ENCODE results near the gene AFF3. TPM values are rescaled to one million over a fixed set of nuclear protein-coding genes. Genes with fewer than 3 reads are reported as not detected.
"Not testable (repeated sequence)": the region's sequence is repeated elsewhere in the genome, so short reads cannot be mapped to it uniquely, and the experiment has no call there.

AFF3 gene
- total and polyA plus RNA-seq, 9 donors = 2.4 to 7.2 (median 3.7) TPM

- Histone ChIP-seq H3K36me3 (ENCODE audit: control insufficient read depth, insufficient read depth, low read length) (no peaks in the 10 kb centered on the region), H3K27ac (ENCODE audit: low read length) (no peak overlapping the region), H3K9me3 (replicated peaks; ENCODE audit: control insufficient read depth, low read depth, low read length) (no peaks in the 10 kb centered on the region), H3K4me3 (ENCODE audit: low read length) (no peak overlapping the region), H3K27me3 (ENCODE audit: control insufficient read depth, insufficient read depth, low read length) (no peaks in the 10 kb centered on the region), H3K4me1 (ENCODE audit: control insufficient read depth, insufficient read depth, low read length) (peaks cover 8% of the 10 kb centered on the region)
- DNase-seq = no peak
- WGBS (ENCODE audit: insufficient coverage) = 67% methylated on average over 1 of the region's 3 CpGs
Measured at GRCh38 chr2:100178864-100179263, 36.5 kb upstream of the AFF3 start.

- Histone ChIP-seq H3K27me3 (ENCODE audit: control insufficient read depth, insufficient read depth, low read length) (no peaks in the 10 kb centered on the region), H3K9me3 (replicated peaks; ENCODE audit: control insufficient read depth, low read depth, low read length) (no peaks in the 10 kb centered on the region), H3K27ac (ENCODE audit: low read length) (no peak overlapping the region), H3K4me1 (ENCODE audit: control insufficient read depth, insufficient read depth, low read length) (peaks cover 8% of the 10 kb centered on the region), H3K4me3 (ENCODE audit: low read length) (no peak overlapping the region), H3K36me3 (ENCODE audit: control insufficient read depth, insufficient read depth, low read length) (no peaks in the 10 kb centered on the region)
- WGBS (ENCODE audit: insufficient coverage) = 59% methylated on average over 3 of the region's 8 CpGs
- peak; percentile 22 for DNase-seq
Measured at GRCh38 chr2:100178085-100178788, 35.8 kb upstream of the AFF3 start.

GRCh38 chr2:100176925-100177324, 34.5 kb upstream of the AFF3 start:
- Histone ChIP-seq H3K4me3 (ENCODE audit: low read length) (no peak overlapping the region), H3K27ac (ENCODE audit: low read length) (no peak overlapping the region), H3K4me1 (ENCODE audit: control insufficient read depth, insufficient read depth, low read length) (peaks cover 2% of the 10 kb centered on the region), H3K36me3 (ENCODE audit: control insufficient read depth, insufficient read depth, low read length) (no peaks in the 10 kb centered on the region), H3K27me3 (ENCODE audit: control insufficient read depth, insufficient read depth, low read length) (no peaks in the 10 kb centered on the region), H3K9me3 (replicated peaks; ENCODE audit: control insufficient read depth, low read depth, low read length) (no peaks in the 10 kb centered on the region)
- no peak for DNase-seq
- WGBS (ENCODE audit: insufficient coverage) = 100% methylated on average over 3 of the region's 4 CpGs

DNA sequence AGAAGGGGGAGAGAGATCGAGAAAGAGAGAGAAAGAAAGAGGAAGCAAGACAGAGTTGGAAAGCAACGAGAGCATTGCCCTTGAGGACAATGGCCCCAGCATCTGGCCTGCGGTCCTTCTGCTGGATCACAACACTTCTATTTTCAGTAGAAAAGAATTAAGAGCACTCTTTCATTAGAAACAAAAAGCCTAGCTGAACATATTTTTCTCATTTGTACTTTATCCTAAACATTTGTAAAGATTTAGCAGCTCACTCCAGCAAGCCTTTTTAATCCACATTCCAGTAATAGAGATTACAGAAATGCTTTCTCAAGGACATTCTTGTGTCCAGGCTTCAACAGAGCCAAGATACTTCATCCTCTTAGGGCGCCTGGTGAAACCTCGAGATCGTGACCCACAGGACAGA, 31.6 kb upstream of the AFF3 start:
- peak; percentile 73 for DNase-seq
- no peaks in the 10 kb centered on the region for H3K9me3 ChIP-seq (replicated peaks; ENCODE audit: control insufficient read depth, low read depth, low read length)
- no peaks in the 10 kb centered on the region for H3K36me3 ChIP-seq (ENCODE audit: control insufficient read depth, insufficient read depth, low read length)
- H3K27ac ChIP-seq (ENCODE audit: low read length) = no peak overlapping the region
- H3K4me1 ChIP-seq (ENCODE audit: control insufficient read depth, insufficient read depth, low read length) = no peaks in the 10 kb centered on the region
- H3K4me3 ChIP-seq (ENCODE audit: low read length) = no peak overlapping the region
- H3K27me3 ChIP-seq (ENCODE audit: control insufficient read depth, insufficient read depth, low read length) = no peaks in the 10 kb centered on the region
- whole genome bisulfite sequencing (ENCODE audit: insufficient coverage) = 37% methylated on average over 3 of the region's 6 CpGs

- WGBS (ENCODE audit: insufficient coverage) = 80% methylated on average over 1 of the region's 6 CpGs
- Histone ChIP-seq H3K36me3 (ENCODE audit: control insufficient read depth, insufficient read depth, low read length) (no peaks in the 10 kb centered on the region), H3K27me3 (ENCODE audit: control insufficient read depth, insufficient read depth, low read length) (no peaks in the 10 kb centered on the region), H3K9me3 (replicated peaks; ENCODE audit: control insufficient read depth, low read depth, low read length) (peaks cover 2% of the 10 kb centered on the region), H3K4me3 (ENCODE audit: low read length) (no peak overlapping the region), H3K27ac (ENCODE audit: low read length) (no peak overlapping the region), H3K4me1 (ENCODE audit: control insufficient read depth, insufficient read depth, low read length) (no peaks in the 10 kb centered on the region)
- no peak for DNase-seq
Measured at GRCh38 chr2:100166701-100167100, 24.3 kb upstream of the AFF3 start.

DNA sequence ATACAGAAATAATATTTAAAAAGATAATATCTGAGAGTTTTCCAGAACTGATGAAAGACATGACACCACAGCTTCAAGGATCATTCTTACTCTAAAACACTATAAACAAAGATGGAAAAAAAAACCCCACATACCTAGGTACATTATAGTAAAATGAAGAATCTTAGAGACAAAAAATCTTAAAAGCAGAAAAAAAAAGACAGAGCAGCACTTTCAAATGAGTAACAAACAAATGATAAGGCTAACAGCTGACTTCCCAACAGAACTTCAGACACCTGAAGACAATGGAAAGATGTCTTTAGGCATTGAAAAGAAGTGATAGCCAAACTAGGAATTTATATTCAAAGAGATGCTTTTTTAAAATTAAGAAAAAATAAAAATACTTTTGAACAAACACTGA, 21.2 kb upstream of the AFF3 start:
- no peak overlapping the region for H3K27ac ChIP-seq (ENCODE audit: low read length)
- H3K9me3 ChIP-seq (replicated peaks; ENCODE audit: control insufficient read depth, low read depth, low read length) = peaks cover 2% of the 10 kb centered on the region
- H3K4me3 ChIP-seq (ENCODE audit: low read length) = no peak overlapping the region
- no peaks in the 10 kb centered on the region for H3K36me3 ChIP-seq (ENCODE audit: control insufficient read depth, insufficient read depth, low read length)
- no peaks in the 10 kb centered on the region for H3K4me1 ChIP-seq (ENCODE audit: control insufficient read depth, insufficient read depth, low read length)
- no peak for DNase-seq
- H3K27me3 ChIP-seq (ENCODE audit: control insufficient read depth, insufficient read depth, low read length) = no peaks in the 10 kb centered on the region

DNA sequence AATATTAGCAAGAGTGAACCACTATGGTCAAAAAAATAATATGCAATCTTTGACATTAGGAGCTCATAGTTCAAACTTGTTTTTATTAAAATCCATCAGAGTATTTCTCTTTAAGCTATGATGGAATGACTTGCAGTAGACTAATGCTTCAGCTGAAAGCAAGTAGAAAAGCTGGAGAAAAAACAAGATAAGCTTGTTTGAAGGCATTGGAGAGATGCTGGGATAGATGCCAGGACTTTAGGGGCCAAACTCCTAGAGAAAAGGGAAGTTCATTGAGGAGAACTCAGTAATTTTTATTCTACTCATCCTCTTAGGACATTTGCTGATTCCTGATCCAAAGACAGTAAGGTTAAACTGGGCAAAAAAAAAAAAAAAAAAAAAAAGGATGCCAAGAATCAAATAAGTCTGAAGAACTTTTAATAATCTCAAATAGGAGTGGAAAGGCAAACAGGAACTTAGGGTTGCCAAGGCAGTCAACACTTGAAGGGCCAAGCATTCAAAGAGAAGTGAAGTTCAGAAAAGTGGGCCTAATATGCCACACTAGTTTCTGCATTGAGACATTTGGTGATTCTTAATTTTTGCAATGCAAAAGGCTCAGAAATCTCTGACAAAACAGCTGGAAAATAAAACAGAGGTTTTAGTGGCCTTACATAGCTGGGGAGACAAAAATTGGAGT, 19.7 kb upstream of the AFF3 start:
- H3K27ac ChIP-seq (ENCODE audit: low read length) = no peak overlapping the region
- DNase-seq = peak; percentile 40
- H3K4me1 ChIP-seq (ENCODE audit: control insufficient read depth, insufficient read depth, low read length) = no peaks in the 10 kb centered on the region
- no peaks in the 10 kb centered on the region for H3K36me3 ChIP-seq (ENCODE audit: control insufficient read depth, insufficient read depth, low read length)
- H3K4me3 ChIP-seq (ENCODE audit: low read length) = no peak overlapping the region
- H3K27me3 ChIP-seq (ENCODE audit: control insufficient read depth, insufficient read depth, low read length) = no peaks in the 10 kb centered on the region
- peaks cover 2% of the 10 kb centered on the region for H3K9me3 ChIP-seq (replicated peaks; ENCODE audit: control insufficient read depth, low read depth, low read length)

GRCh38 chr2:100160396-100160795, 18.0 kb upstream of the AFF3 start:
- H3K4me3 ChIP-seq (ENCODE audit: low read length) = no peak overlapping the region
- whole genome bisulfite sequencing (ENCODE audit: insufficient coverage) = no CpG with 5 or more reads among the region's 1 CpG
- peaks cover 2% of the 10 kb centered on the region for H3K9me3 ChIP-seq (replicated peaks; ENCODE audit: control insufficient read depth, low read depth, low read length)
- no peaks in the 10 kb centered on the region for H3K36me3 ChIP-seq (ENCODE audit: control insufficient read depth, insufficient read depth, low read length)
- H3K27ac ChIP-seq (ENCODE audit: low read length) = no peak overlapping the region
- DNase-seq = no peak
- no peaks in the 10 kb centered on the region for H3K4me1 ChIP-seq (ENCODE audit: control insufficient read depth, insufficient read depth, low read length)
- H3K27me3 ChIP-seq (ENCODE audit: control insufficient read depth, insufficient read depth, low read length) = no peaks in the 10 kb centered on the region

GRCh38 chr2:100151832-100152231, 9.4 kb upstream of the AFF3 start:
- WGBS (ENCODE audit: insufficient coverage) = no CpG with 5 or more reads among the region's 4 CpGs
- H3K27ac ChIP-seq (ENCODE audit: low read length); H3K36me3 ChIP-seq (ENCODE audit: control insufficient read depth, insufficient read depth, low read length); H3K4me1 ChIP-seq (ENCODE audit: control insufficient read depth, insufficient read depth, low read length); H3K9me3 ChIP-seq (replicated peaks; ENCODE audit: control insufficient read depth, low read depth, low read length); H3K4me3 ChIP-seq (ENCODE audit: low read length); H3K27me3 ChIP-seq (ENCODE audit: control insufficient read depth, insufficient read depth, low read length); DNase-seq: not testable (repeated sequence)

DNA sequence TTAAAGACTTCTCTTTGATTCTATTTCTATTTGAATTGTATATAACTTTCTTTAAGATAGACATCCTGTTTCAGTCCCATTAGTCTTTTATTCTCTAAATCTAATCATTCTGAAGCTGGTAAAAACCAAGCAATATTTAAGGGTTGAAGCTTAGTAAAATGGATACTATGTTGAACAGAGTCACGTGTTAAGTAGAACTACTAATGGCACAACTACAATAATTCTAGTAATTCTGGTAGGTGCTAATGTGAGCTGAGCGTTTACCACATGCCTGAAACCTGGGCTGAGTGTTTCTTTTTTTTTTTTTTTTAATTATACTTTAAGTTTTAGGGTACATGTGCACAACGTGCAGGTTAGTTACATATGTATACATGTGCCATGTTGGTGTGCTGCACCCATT, 8.9 kb upstream of the AFF3 start:
- Histone ChIP-seq H3K27me3 (ENCODE audit: control insufficient read depth, insufficient read depth, low read length) (no peaks in the 10 kb centered on the region), H3K27ac (ENCODE audit: low read length) (no peak overlapping the region), H3K4me3 (ENCODE audit: low read length) (no peak overlapping the region), H3K36me3 (ENCODE audit: control insufficient read depth, insufficient read depth, low read length) (no peaks in the 10 kb centered on the region), H3K4me1 (ENCODE audit: control insufficient read depth, insufficient read depth, low read length) (no peaks in the 10 kb centered on the region), H3K9me3 (replicated peaks; ENCODE audit: control insufficient read depth, low read depth, low read length) (no peaks in the 10 kb centered on the region)
- DNase-seq = no peak
- WGBS (ENCODE audit: insufficient coverage) = no CpG with 5 or more reads among the region's 3 CpGs

Measured in muscle of leg (tissue), 11 donors.